ENCODE data around the gene POLRMT.

- TF ChIP-seq POLR2A (IDR thresholded peaks at IDR 0.05) (no peak), CTCF (IDR thresholded peaks at IDR 0.05) (no peak)
Observed at GRCh38 chr19:652467-653389, 19.4 kb upstream of the POLRMT start.

Measured in Peyer's patch (tissue), 4 donors.